Upper lobe of right lung (tissue), 1 donor: ENCODE results near the gene CCNK. TPM values are rescaled to one million over a fixed set of nuclear protein-coding genes. Genes with fewer than 3 reads are reported as not detected.

ENCODE experiments used
- ATAC-seq: fragments of 200-7000 bp; cut with Tn5 transposase; one replicate; pipeline ENCODE4 v1.9.1; 2020; ENCODE audit warnings: mild to moderate bottlenecking, moderate library complexity
- DNase-seq: peaks from one replicate; pipeline ENCODE4 v3.0.0-alpha.2; 2020
- H3K27ac ChIP-seq: fragments of 200-600 bp; one replicate; pipeline ENCODE4 v1.8.0; 2022
- H3K27me3 ChIP-seq: fragments of 200-600 bp; one replicate; pipeline ENCODE4 v1.8.0; 2022; ENCODE audit warnings: mild to moderate bottlenecking
- H3K36me3 ChIP-seq: fragments of 200-600 bp; one replicate; pipeline ENCODE4 v1.8.0; 2022
- H3K4me1 ChIP-seq: fragments of 200-600 bp; one replicate; pipeline ENCODE4 v1.8.0; 2022
- H3K4me3 ChIP-seq: fragments of 200-600 bp; one replicate; pipeline ENCODE4 v1.8.0; 2022; ENCODE audit warnings: mild to moderate bottlenecking
- H3K9me3 ChIP-seq: fragments of 200-600 bp; one replicate; pipeline ENCODE4 v1.8.0; 2022
- CTCF ChIP-seq: fragments of 200-600 bp; IDR thresholded peaks from one replicate; pipeline ENCODE4 v1.8.0; 2022; ENCODE audit warnings: antibody characterized with exemption
- intact Hi-C: fragments of 100-400 bp; cut with DNase I; formaldehyde crosslinking; loops from one replicate; pipeline ENCODE4 v1.11.0; 2022
- total RNA-seq: library from RNA; stranded (reverse); fragmentation: NEBNext Ultra II Directional; extraction: Animal tissue kit (Norgen Biotek cat#: 25700); gene quantifications from one replicate; pipeline ENCODE4 v1.2.1, GENCODE V29; 2021
- donor health status: DM: no; HTN: yes; CAD: no; lungs with severe emphysema.

Gene CCNK
- total RNA-seq, 1 donor from 2014 or later = 48.7 TPM

- TF ChIP-seq CTCF = no peak
- no peak overlapping the region for H3K4me3 ChIP-seq
- H3K36me3 ChIP-seq = no peaks in the 10 kb centered on the region
- H3K4me1 ChIP-seq = no peaks in the 10 kb centered on the region
- H3K9me3 ChIP-seq = no peaks in the 10 kb centered on the region
- H3K27ac ChIP-seq = no peak overlapping the region
- ATAC-seq (no peak), DNase-seq (no peak)
- intact Hi-C loops = no loop called here
- H3K27me3 ChIP-seq = no peaks in the 10 kb centered on the region
These were observed 58.3 kb downstream of the CCNK start for GRCh38 chr14:99539491-99539890.

GRCh38 chr14:99540196-99541032 is 59.2 kb downstream of the CCNK start:
- no peak for ATAC-seq
- Histone ChIP-seq H3K4me1 (no peaks in the 10 kb centered on the region), H3K9me3 (no peaks in the 10 kb centered on the region), H3K36me3 (no peaks in the 10 kb centered on the region), H3K27ac (no peak overlapping the region), H3K4me3 (no peak overlapping the region), H3K27me3 (no peaks in the 10 kb centered on the region)
- TF ChIP-seq CTCF = no peak
- intact Hi-C loops = no loop called here
- DNase-seq = no peak

- Histone ChIP-seq H3K9me3 (no peaks in the 10 kb centered on the region), H3K4me3 (no peak overlapping the region), H3K27ac (no peak overlapping the region), H3K36me3 (no peaks in the 10 kb centered on the region), H3K4me1 (no peaks in the 10 kb centered on the region), H3K27me3 (no peaks in the 10 kb centered on the region)
- no peak for TF ChIP-seq CTCF
- intact Hi-C loops = no loop called here
- DNase-seq = no peak
- no peak for ATAC-seq
These were observed 60.0 kb downstream of the CCNK start for GRCh38 chr14:99541211-99541610.

DNA sequence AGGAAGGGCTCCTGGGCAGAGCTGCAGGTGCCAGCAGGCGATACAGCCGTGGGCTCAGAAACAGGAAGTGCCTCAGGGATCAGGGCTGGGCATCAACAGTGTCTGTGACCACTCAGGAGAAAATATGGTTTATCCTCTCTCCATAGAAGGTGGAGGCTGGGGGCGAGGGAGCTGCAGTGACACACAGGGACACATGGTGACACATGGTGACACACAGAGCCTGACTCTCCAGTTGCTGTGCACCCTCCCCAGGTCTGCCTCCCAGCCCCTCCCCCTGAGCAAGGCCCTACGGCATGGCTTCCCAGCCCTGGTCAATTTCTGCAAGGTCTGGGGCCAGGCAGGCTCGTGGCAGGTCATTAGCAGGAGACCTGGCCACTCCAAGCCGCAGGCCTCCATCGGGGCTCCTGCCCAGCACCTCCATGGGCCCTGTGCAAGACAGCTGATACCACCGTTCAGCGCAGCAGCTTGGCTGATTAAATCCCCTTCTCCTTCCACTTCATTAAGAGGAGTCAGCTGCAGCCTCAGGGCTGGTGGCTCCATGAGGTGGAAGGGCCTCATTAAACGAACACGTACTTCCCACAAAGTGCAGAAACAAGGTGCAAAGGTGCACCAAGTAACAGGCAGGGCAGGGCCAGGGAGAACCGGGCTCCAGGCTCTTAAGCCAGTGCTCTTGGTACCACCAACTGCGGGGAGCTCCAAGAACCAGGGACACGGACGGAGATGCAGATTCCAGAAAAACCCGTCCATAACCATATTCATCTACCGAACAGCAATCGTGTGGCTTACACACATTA is 60.7 kb downstream of the CCNK start:
- no peaks in the 10 kb centered on the region for H3K27me3 ChIP-seq
- ATAC-seq (no peak), DNase-seq (no peak)
- no peak overlapping the region for H3K27ac ChIP-seq
- intact Hi-C loops = no loop called here
- no peaks in the 10 kb centered on the region for H3K4me1 ChIP-seq
- no peak overlapping the region for H3K4me3 ChIP-seq
- H3K36me3 ChIP-seq = no peaks in the 10 kb centered on the region
- no peaks in the 10 kb centered on the region for H3K9me3 ChIP-seq
- no peak for TF ChIP-seq CTCF

GRCh38 chr14:99542566-99542965 is 61.4 kb downstream of the CCNK start:
- Histone ChIP-seq H3K27me3 (no peaks in the 10 kb centered on the region), H3K36me3 (no peaks in the 10 kb centered on the region), H3K27ac (no peak overlapping the region), H3K4me3 (no peak overlapping the region), H3K9me3 (no peaks in the 10 kb centered on the region), H3K4me1 (no peaks in the 10 kb centered on the region)
- ATAC-seq (no peak), DNase-seq (no peak)
- intact Hi-C loops = no loop called here
- no peak for TF ChIP-seq CTCF
